ENCODE measurements around the gene IL25. TPM values are rescaled to one million over a fixed set of nuclear protein-coding genes. Genes with fewer than 3 reads are reported as not detected.
"Not testable (repeated sequence)": the region's sequence is repeated elsewhere in the genome, so short reads cannot be mapped to it uniquely, and the experiment has no call there.

IL25 gene
- polyA plus RNA-seq, 1 of the 3 experiments (the other 2 are of a cell fraction): not detected

- no peak for TF ChIP-seq EZH2phosphoT487 (IDR thresholded peaks at IDR 0.05; ENCODE audit: borderline replicate concordance, low read depth)
- TF ChIP-seq TCF12 (IDR thresholded peaks at IDR 0.05): no peak
- no peak for TF ChIP-seq USF1 (IDR thresholded peaks at IDR 0.05; ENCODE audit: borderline replicate concordance, low read depth)
- TF ChIP-seq MEF2A (IDR thresholded peaks at IDR 0.05; ENCODE audit: borderline replicate concordance, low read depth): no peak
These were observed 16.4 kb downstream of the IL25 start (continued) for GRCh38 chr14:23388996-23389395.

DNA sequence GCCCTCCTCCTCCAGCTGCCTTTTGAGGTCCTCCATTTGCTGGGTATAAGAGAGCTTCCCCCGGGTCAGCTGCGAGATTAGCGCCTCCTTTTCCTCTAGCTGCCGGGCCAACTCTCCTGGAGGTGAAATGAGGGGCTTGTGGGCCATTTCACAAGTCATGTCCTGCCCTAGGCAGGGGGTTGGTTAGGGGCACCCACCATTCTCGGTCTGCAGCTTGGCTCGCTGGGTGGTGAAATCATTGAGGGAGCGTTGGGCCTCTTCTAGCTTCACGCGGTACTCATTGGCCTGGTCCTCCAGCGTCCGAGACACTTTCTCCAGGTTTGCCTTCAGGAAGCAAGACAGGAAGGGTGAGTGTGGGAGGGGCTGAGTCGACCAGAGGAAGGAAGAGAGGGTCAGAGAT is 16.8 kb downstream of the IL25 start:
- Histone ChIP-seq H3K9ac (no peak overlapping the region), H3K27me3 (ENCODE audit: insufficient read depth) (peaks cover 32% of the 10 kb centered on the region), H3K9me2 (no peaks in the 10 kb centered on the region), H3F3A (replicated peaks; ENCODE audit: insufficient read depth) (no peaks in the 10 kb centered on the region), H3K9me3 (no peaks in the 10 kb centered on the region), H3K4me3 (ENCODE audit: low read depth in 2 of 2, low read length in 1 of 2) (no peak overlapping the region), H3K4me2 (no peak overlapping the region), H3K79me2 (ENCODE audit: insufficient read depth) (no peaks in the 10 kb centered on the region), H3K4me1 (ENCODE audit: control insufficient read depth in 1 of 2, insufficient read depth in 2 of 2, low read depth in 1 of 2, low read length in 1 of 2) (no peaks in the 10 kb centered on the region), H3K36me3 (replicated peaks in 1 of 2; ENCODE audit: control insufficient read depth in 1 of 2, insufficient read depth in 2 of 2, low read length in 1 of 2) (no peaks in the 10 kb centered on the region), H4K20me1 (ENCODE audit: insufficient read depth) (no peaks in the 10 kb centered on the region), H3K27ac (ENCODE audit: low read depth in 2 of 2, low read length in 1 of 2) (no peak overlapping the region), H2AFZ (ENCODE audit: low read depth) (no peak overlapping the region)
- WGBS (ENCODE audit: low lambda C conversion rate): 34% methylated on average over 12 of the region's 12 CpGs
- ChIA-PET POLR2A (no interaction called here), CTCF (interaction anchor here (5.5 kb wide), 1 partner anchor 10 kb away, joined by 34 read pairs; no protein-coding TSS in a partner anchor)
- DNase-seq: no peak
- TF ChIP-seq YY1 (IDR thresholded peaks at IDR 0.05; ENCODE audit: low read depth) (no peak), USF1 (IDR thresholded peaks at IDR 0.05; ENCODE audit: borderline replicate concordance, low read depth) (no peak), FOSL2 (IDR thresholded peaks at IDR 0.05; ENCODE audit: borderline replicate concordance, low read depth) (no peak), FOXJ3 (CRISPR knock-in tag; IDR thresholded peaks at IDR 0.05) (no peak), GABPA (IDR thresholded peaks at IDR 0.05; ENCODE audit: low read depth) (no peak), EZH2phosphoT487 (IDR thresholded peaks at IDR 0.05; ENCODE audit: borderline replicate concordance, low read depth) (no peak), MXI1 (IDR thresholded peaks at IDR 0.05; ENCODE audit: low read depth, low read length) (no peak), GATA2 (CRISPR knock-in tag; IDR thresholded peaks at IDR 0.05) (no peak), USF2 (IDR thresholded peaks at IDR 0.05; ENCODE audit: borderline replicate concordance, low read depth, low read length) (no peak), FOXM1 (IDR thresholded peaks at IDR 0.05; ENCODE audit: low read depth) (no peak), SMC3 (IDR thresholded peaks at IDR 0.05; ENCODE audit: low read depth, low read length) (no peak), NRF1 (IDR thresholded peaks at IDR 0.05; ENCODE audit: low read depth, low read length) (no peak)
- TF ChIP-seq, protein P1, sequence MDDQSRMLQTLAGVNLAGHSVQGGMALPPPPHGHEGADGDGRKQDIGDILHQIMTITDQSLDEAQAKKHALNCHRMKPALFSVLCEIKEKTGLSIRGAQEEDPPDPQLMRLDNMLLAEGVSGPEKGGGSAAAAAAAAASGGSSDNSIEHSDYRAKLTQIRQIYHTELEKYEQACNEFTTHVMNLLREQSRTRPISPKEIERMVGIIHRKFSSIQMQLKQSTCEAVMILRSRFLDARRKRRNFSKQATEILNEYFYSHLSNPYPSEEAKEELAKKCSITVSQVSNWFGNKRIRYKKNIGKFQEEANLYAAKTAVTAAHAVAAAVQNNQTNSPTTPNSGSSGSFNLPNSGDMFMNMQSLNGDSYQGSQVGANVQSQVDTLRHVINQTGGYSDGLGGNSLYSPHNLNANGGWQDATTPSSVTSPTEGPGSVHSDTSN (IDR thresholded peaks at IDR 0.05): no peak
- TF ChIP-seq, protein P2, sequence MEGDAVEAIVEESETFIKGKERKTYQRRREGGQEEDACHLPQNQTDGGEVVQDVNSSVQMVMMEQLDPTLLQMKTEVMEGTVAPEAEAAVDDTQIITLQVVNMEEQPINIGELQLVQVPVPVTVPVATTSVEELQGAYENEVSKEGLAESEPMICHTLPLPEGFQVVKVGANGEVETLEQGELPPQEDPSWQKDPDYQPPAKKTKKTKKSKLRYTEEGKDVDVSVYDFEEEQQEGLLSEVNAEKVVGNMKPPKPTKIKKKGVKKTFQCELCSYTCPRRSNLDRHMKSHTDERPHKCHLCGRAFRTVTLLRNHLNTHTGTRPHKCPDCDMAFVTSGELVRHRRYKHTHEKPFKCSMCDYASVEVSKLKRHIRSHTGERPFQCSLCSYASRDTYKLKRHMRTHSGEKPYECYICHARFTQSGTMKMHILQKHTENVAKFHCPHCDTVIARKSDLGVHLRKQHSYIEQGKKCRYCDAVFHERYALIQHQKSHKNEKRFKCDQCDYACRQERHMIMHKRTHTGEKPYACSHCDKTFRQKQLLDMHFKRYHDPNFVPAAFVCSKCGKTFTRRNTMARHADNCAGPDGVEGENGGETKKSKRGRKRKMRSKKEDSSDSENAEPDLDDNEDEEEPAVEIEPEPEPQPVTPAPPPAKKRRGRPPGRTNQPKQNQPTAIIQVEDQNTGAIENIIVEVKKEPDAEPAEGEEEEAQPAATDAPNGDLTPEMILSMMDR (IDR thresholded peaks at IDR 0.05): no peak
- TF ChIP-seq, protein P3, sequence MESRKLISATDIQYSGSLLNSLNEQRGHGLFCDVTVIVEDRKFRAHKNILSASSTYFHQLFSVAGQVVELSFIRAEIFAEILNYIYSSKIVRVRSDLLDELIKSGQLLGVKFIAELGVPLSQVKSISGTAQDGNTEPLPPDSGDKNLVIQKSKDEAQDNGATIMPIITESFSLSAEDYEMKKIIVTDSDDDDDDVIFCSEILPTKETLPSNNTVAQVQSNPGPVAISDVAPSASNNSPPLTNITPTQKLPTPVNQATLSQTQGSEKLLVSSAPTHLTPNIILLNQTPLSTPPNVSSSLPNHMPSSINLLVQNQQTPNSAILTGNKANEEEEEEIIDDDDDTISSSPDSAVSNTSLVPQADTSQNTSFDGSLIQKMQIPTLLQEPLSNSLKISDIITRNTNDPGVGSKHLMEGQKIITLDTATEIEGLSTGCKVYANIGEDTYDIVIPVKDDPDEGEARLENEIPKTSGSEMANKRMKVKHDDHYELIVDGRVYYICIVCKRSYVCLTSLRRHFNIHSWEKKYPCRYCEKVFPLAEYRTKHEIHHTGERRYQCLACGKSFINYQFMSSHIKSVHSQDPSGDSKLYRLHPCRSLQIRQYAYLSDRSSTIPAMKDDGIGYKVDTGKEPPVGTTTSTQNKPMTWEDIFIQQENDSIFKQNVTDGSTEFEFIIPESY (IDR thresholded peaks at IDR 0.05; ENCODE audit: borderline replicate concordance, low read depth): no peak

GRCh38 chr14:23389871-23390270 is 17.3 kb downstream of the IL25 start:
- H3K9me3 ChIP-seq; H3K9ac ChIP-seq; H3K79me2 ChIP-seq (ENCODE audit: insufficient read depth); DNase-seq; H4K20me1 ChIP-seq (ENCODE audit: insufficient read depth); H2AFZ ChIP-seq (ENCODE audit: low read depth); POLR2A ChIA-PET; H3K4me1 ChIP-seq (ENCODE audit: control insufficient read depth in 1 of 2, insufficient read depth in 2 of 2, low read depth in 1 of 2, low read length in 1 of 2); H3K4me2 ChIP-seq; H3K9me2 ChIP-seq; H3F3A ChIP-seq (replicated peaks; ENCODE audit: insufficient read depth); H3K4me3 ChIP-seq (ENCODE audit: low read depth in 2 of 2, low read length in 1 of 2); H3K36me3 ChIP-seq (replicated peaks in 1 of 2; ENCODE audit: control insufficient read depth in 1 of 2, insufficient read depth in 2 of 2, low read length in 1 of 2); H3K27ac ChIP-seq (ENCODE audit: low read depth in 2 of 2, low read length in 1 of 2): not testable (repeated sequence)
- H3K27me3 ChIP-seq (ENCODE audit: insufficient read depth): peaks cover 30% of the 10 kb centered on the region
- CTCF ChIA-PET: interaction anchor here (5.5 kb wide), 1 partner anchor 10 kb away, joined by 34 read pairs; no protein-coding TSS in a partner anchor
- 49% methylated on average over 4 of the region's 19 CpGs for WGBS (ENCODE audit: low lambda C conversion rate)
